Naive B cell (primary cell): ENCODE results near the gene ERP44. TPM values are rescaled to one million over a fixed set of nuclear protein-coding genes. Genes with fewer than 3 reads are reported as not detected.

Experiments used
- polyA plus RNA-seq, 6 donors: library from polyadenylated mRNA; unstranded; fragments of 300-500 nt; fragmentation: Illumina TruSeq; gene quantifications; one replicate each; pipeline ENCODE4 v1.2.3, GENCODE V29; 2021; ENCODE audit warnings: low read depth in 6 of 6

Gene ERP44
- polyA plus RNA-seq, 6 donors from 2014 or later: 71.9 to 88.2 (median 76.9) TPM

Other genes starting within 250 kb of the ERP44 start
- 10 to 100 TPM in 5 of 6 donors, 1 to 10 TPM in 1; 9.4 to 26.9 (median 21.8) TPM for gene STX17, start 192.3 kb downstream of the ERP44 start, polyA plus RNA-seq
- gene INVS, start 243 bp upstream of the ERP44 start, polyA plus RNA-seq: 10 to 100 TPM in 3 of 6 donors, 1 to 10 TPM in 3; 1.5 to 14.5 (median 10.0) TPM